HG03342 (cell line): Measurements from ENCODE around the gene SPRR1A.

Source experiments
- ATAC-seq: cut with Tn5 transposase; IDR thresholded peaks from one replicate; pipeline ENCODE4 v1.9.1; 2021; ENCODE audit warnings: mild to moderate bottlenecking, moderate library complexity; ENCODE audit not compliant: unreplicated experiment

Gene SPRR1A

GRCh38 chr1:153025797-153026196, 41.9 kb downstream of the SPRR1A start:
- no peak for ATAC-seq

- ATAC-seq, result no peak
These were observed 44.9 kb downstream of the SPRR1A start for GRCh38 chr1:153028766-153029165.

DNA sequence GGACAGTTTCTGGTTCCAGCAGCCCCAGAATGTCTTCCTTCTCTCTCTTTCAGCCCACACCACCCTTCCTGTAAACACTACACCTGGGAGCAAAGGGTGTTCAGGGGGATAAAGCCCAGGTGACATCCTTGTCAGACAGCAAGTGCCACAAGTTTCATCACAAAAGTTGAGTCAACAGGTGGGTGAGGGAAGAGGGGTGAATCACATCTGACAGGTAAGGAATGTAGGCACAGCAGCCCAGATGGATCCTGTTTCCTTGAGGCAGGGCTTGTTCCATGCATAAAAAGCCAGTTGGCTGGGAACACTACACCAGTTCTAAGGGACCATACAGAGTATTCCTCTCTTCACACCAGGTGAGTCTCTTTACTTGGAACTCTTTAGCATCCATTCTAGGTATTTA, 47.0 kb downstream of the SPRR1A start, which contains the start of gene SPRR1B:
TSS of gene SPRR1B (plus strand) at position 309 of the 400 bp plus-strand sequence. CDS start 1,143 bp downstream, outside the sequence.
- ATAC-seq, result no peak

DNA sequence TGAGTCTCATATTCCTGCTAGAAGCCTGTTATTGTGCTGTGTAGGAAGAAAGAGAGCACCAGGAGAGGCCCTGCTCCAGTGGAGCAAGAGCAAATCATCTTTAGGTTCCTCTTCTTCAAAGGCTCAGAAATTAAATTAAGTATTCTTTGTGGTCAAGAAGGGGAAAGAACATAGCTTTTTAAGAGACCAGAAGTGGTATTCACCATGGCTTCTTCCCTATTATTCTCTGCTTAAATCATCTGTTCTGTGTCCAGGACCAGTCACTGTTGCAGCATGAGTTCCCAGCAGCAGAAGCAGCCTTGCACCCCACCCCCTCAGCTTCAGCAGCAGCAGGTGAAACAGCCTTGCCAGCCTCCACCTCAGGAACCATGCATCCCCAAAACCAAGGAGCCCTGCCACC, 48.2 kb downstream of the SPRR1A start:
- no peak for ATAC-seq

GRCh38 chr1:153032677-153033308, 48.9 kb downstream of the SPRR1A start:
- ATAC-seq, result no peak

GRCh38 chr1:153035211-153035610, 51.3 kb downstream of the SPRR1A start:
- no peak for ATAC-seq
